GM23338 (cell line): Measurements from ENCODE around the gene CHGA. TPM values are rescaled to one million over a fixed set of nuclear protein-coding genes. Genes with fewer than 3 reads are reported as not detected.

ENCODE experiments used
- ATAC-seq: fragments of 200-7000 bp; cut with Tn5 transposase; 3 replicates; pipeline ENCODE4 v1.9.1; 2020
- DNase-seq: peaks from one replicate; pipeline ENCODE4 v3.0.0-alpha.2; 2015; ENCODE audit warnings: low spot score
- H2AFZ ChIP-seq: fragments of 200-600 bp; sonication (generic); 2 replicates; pipeline ENCODE4 v1.8.0; 2016; ENCODE audit warnings: antibody characterized with exemption, mild to moderate bottlenecking, moderate library complexity
- H3F3A ChIP-seq: fragments of 200-600 bp; sonication (generic); replicated peaks from 2 replicates; pipeline ENCODE4 v1.8.0; 2017; ENCODE audit warnings: antibody characterized with exemption, mixed run types, low read depth
- H3K27ac ChIP-seq: fragments of 200-600 bp; sonication (generic); 2 replicates; pipeline ENCODE4 v1.6.1; 2016; ENCODE audit warnings: low read depth
- H3K27me3 ChIP-seq: fragments of 200-600 bp; sonication (generic); 2 replicates; pipeline ENCODE4 v1.8.0; 2016; ENCODE audit warnings: mild to moderate bottlenecking, mixed run types, moderate library complexity; ENCODE audit not compliant: insufficient read depth
- H3K36me3 ChIP-seq: fragments of 200-600 bp; sonication (generic); 2 replicates; pipeline ENCODE4 v1.8.0; 2016; ENCODE audit warnings: mild to moderate bottlenecking; ENCODE audit not compliant: insufficient read depth
- H3K4me1 ChIP-seq: fragments of 200-600 bp; sonication (generic); 2 replicates; pipeline ENCODE4 v1.8.0; 2016; ENCODE audit warnings: mild to moderate bottlenecking, moderate library complexity; ENCODE audit not compliant: insufficient read depth
- H3K4me2 ChIP-seq: fragments of 200-600 bp; sonication (generic); 2 replicates; pipeline ENCODE4 v1.7.1; 2017; ENCODE audit warnings: mixed run types
- H3K4me3 ChIP-seq: fragments of 200-600 bp; sonication (generic); 2 replicates; pipeline ENCODE4 v1.6.1; 2016; ENCODE audit warnings: mixed run types
- H3K79me2 ChIP-seq: fragments of 200-600 bp; sonication (generic); replicated peaks from 2 replicates; pipeline ENCODE4 v1.8.0; 2017; ENCODE audit warnings: mild to moderate bottlenecking; ENCODE audit not compliant: insufficient read depth
- H3K9me2 ChIP-seq: fragments of 200-600 bp; sonication (generic); 2 replicates; pipeline ENCODE4 v1.8.0; 2017; ENCODE audit not compliant: insufficient read depth
- H4K20me1 ChIP-seq: fragments of 200-600 bp; sonication (generic); replicated peaks from 2 replicates; pipeline ENCODE4 v1.8.0; 2017; ENCODE audit warnings: mild to moderate bottlenecking; ENCODE audit not compliant: insufficient read depth
- H3K27ac Mint-ChIP-seq: 2 replicates; pipeline ENCODE4 v1.8.0; 2020; ENCODE audit warnings: inconsistent platforms, mild to moderate bottlenecking, moderate library complexity, mixed read lengths
- H3K27me3 Mint-ChIP-seq: 3 replicates; pipeline ENCODE4 v1.8.0; 2022; ENCODE audit warnings: low read depth, mild to moderate bottlenecking, moderate library complexity, mixed read lengths, inconsistent platforms; ENCODE audit not compliant: insufficient read depth, poor library complexity
- H3K36me3 Mint-ChIP-seq: 3 replicates; pipeline ENCODE4 v1.8.0; 2021; ENCODE audit warnings: low read depth, mild to moderate bottlenecking, inconsistent platforms, moderate library complexity, mixed read lengths
- H3K4me1 Mint-ChIP-seq: 3 replicates; pipeline ENCODE4 v1.8.0; 2020; ENCODE audit warnings: mild to moderate bottlenecking, inconsistent platforms, mixed read lengths
- H3K4me3 Mint-ChIP-seq: 3 replicates; pipeline ENCODE4 v1.8.0; 2021; ENCODE audit warnings: moderate library complexity, mild to moderate bottlenecking, inconsistent platforms, mixed read lengths
- H3K9me3 Mint-ChIP-seq: 3 replicates; pipeline ENCODE4 v1.8.0; 2020; ENCODE audit warnings: moderate library complexity, mild to moderate bottlenecking, inconsistent platforms, mixed read lengths
- CREB1 ChIP-seq: fragments of 250-450 bp; sonication (Bioruptor Pico); IDR thresholded peaks from 2 replicates; pipeline ENCODE4 v1.5.0; 2020; ENCODE audit warnings: low read depth, mild to moderate bottlenecking, moderate library complexity
- EZH2 ChIP-seq: fragments of 200-600 bp; sonication (generic); IDR thresholded peaks from one replicate; pipeline ENCODE4 v1.8.0; 2017; ENCODE audit warnings: antibody characterized with exemption, mild to moderate bottlenecking, low read depth; ENCODE audit not compliant: unreplicated experiment
- EZH2phosphoT487 ChIP-seq: fragments of 200-600 bp; sonication (generic); IDR thresholded peaks from one replicate; pipeline ENCODE4 v1.8.1; 2018; ENCODE audit warnings: antibody characterized with exemption; ENCODE audit not compliant: unreplicated experiment
- JUNB ChIP-seq: IDR thresholded peaks from one replicate; pipeline ENCODE4 v1.6.1; 2016; ENCODE audit warnings: antibody characterized with exemption; ENCODE audit not compliant: unreplicated experiment
- NANOG ChIP-seq: IDR thresholded peaks from 2 replicates; pipeline ENCODE4 v1.6.1; 2016; ENCODE audit warnings: antibody characterized with exemption, borderline replicate concordance
- POLR2AphosphoS5 ChIP-seq: IDR thresholded peaks from 2 replicates; pipeline ENCODE4 v1.6.1; 2016; ENCODE audit warnings: antibody characterized with exemption, low read depth
- STAT1 ChIP-seq: IDR thresholded peaks from one replicate; pipeline ENCODE4 v1.6.1; 2016; ENCODE audit warnings: antibody characterized with exemption; ENCODE audit not compliant: unreplicated experiment
- ZNF114 ChIP-seq: fragments of 250-450 bp; sonication (Bioruptor Pico); IDR thresholded peaks from 2 replicates; pipeline ENCODE4 v1.5.0; 2020; ENCODE audit warnings: mild to moderate bottlenecking, moderate library complexity
- ZNF331 ChIP-seq: fragments of 250-450 bp; sonication (Bioruptor Pico); IDR thresholded peaks from 2 replicates; pipeline ENCODE4 v1.5.0; 2020; ENCODE audit warnings: low read depth, mild to moderate bottlenecking, moderate library complexity
- polyA plus RNA-seq: library from polyadenylated mRNA; unstranded; fragments of >200 nt; fragmentation: Nextera tagmentation; extraction: Ambion mirVana; gene quantifications from 2 replicates; pipeline ENCODE4 v1.2.1, GENCODE V29; 2016
- total RNA-seq: library from RNA; depleted of rRNA; stranded (reverse); fragments of >200 nt; shearing (Covaris generic); gene quantifications from 2 replicates; pipeline ENCODE4 v1.2.3, GENCODE V29; 2014
- TF ChIP-seq, protein P1 (sequence below): IDR thresholded peaks from one replicate; pipeline ENCODE4 v1.6.1; 2018; ENCODE audit warnings: antibody characterized with exemption; ENCODE audit not compliant: unreplicated experiment
- TF ChIP-seq, protein P2 (sequence below), 2 experiments: fragments of 200-600 bp in 1 of 2; sonication (generic) in 1 of 2; conservative IDR thresholded peaks; 2 replicates each; pipeline versions ENCODE4 v1.5.1 to v1.6.1; 2016 to 2017; ENCODE audit warnings: antibody characterized with exemption in 2 of 2, low read depth in 2 of 2, mild to moderate bottlenecking in 2 of 2, moderate library complexity in 1 of 2
- TF ChIP-seq, protein P3 (sequence below): fragments of 250-450 bp; sonication (Bioruptor Pico); IDR thresholded peaks from 2 replicates; pipeline ENCODE4 v1.5.0; 2020; ENCODE audit warnings: mild to moderate bottlenecking, moderate library complexity
- TF ChIP-seq, protein P4 (sequence below): IDR thresholded peaks from 2 replicates; pipeline ENCODE4 v1.6.1; 2016; ENCODE audit warnings: antibody characterized with exemption

The CHGA gene
- total and polyA plus RNA-seq, 2 experiments from 2014 or later, result 13.9 to 19.6 TPM

DNA sequence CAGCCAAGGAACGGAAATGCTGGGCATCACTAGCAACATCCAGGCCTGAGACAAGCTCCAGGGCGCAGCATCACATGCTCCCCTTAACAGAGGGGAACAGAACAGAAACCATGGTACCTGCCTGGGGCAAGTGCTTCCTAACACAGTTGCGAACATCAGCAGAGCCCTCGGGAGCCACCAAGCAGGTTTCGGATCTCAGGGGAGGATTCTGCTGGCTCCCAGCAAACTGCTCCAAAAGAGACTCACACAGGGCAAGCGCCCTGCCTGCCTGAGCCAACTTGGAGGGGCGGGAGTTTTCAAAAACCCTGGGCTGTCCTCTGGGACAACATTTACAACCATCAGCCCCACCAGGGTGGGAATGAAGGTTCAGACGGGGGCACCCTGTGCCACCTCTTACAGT is 19.6 kb downstream of the CHGA start:
- no peak overlapping the region for H3K27ac Mint-ChIP-seq
- Histone ChIP-seq H3K79me2 (no peaks in the 10 kb centered on the region), H3K4me1 (no peaks in the 10 kb centered on the region), H3K4me2 (no peak overlapping the region), H3F3A (no peaks in the 10 kb centered on the region), H3K9me2 (no peaks in the 10 kb centered on the region), H3K27ac (no peak overlapping the region), H3K4me3 (no peak overlapping the region), H3K27me3 (no peaks in the 10 kb centered on the region), H2AFZ (no peak overlapping the region), H4K20me1 (no peaks in the 10 kb centered on the region), H3K36me3 (no peaks in the 10 kb centered on the region)
- peaks cover 17% of the 10 kb centered on the region for H3K36me3 Mint-ChIP-seq
- no peaks in the 10 kb centered on the region; the same call in 2 of the 3 replicates for H3K4me1 Mint-ChIP-seq
- no peaks in the 10 kb centered on the region for H3K9me3 Mint-ChIP-seq
- H3K27me3 Mint-ChIP-seq, result peaks cover 14% of the 10 kb centered on the region
- no peak overlapping the region for H3K4me3 Mint-ChIP-seq
- TF ChIP-seq STAT1 (no peak), JUNB (no peak), NANOG (no peak), ZNF114 (CRISPR knock-in tag) (no peak), ZNF331 (CRISPR knock-in tag) (no peak), EZH2 (no peak), POLR2AphosphoS5 (no peak), EZH2phosphoT487 (no peak), CREB1 (CRISPR knock-in tag) (no peak)
- TF ChIP-seq, protein P1, sequence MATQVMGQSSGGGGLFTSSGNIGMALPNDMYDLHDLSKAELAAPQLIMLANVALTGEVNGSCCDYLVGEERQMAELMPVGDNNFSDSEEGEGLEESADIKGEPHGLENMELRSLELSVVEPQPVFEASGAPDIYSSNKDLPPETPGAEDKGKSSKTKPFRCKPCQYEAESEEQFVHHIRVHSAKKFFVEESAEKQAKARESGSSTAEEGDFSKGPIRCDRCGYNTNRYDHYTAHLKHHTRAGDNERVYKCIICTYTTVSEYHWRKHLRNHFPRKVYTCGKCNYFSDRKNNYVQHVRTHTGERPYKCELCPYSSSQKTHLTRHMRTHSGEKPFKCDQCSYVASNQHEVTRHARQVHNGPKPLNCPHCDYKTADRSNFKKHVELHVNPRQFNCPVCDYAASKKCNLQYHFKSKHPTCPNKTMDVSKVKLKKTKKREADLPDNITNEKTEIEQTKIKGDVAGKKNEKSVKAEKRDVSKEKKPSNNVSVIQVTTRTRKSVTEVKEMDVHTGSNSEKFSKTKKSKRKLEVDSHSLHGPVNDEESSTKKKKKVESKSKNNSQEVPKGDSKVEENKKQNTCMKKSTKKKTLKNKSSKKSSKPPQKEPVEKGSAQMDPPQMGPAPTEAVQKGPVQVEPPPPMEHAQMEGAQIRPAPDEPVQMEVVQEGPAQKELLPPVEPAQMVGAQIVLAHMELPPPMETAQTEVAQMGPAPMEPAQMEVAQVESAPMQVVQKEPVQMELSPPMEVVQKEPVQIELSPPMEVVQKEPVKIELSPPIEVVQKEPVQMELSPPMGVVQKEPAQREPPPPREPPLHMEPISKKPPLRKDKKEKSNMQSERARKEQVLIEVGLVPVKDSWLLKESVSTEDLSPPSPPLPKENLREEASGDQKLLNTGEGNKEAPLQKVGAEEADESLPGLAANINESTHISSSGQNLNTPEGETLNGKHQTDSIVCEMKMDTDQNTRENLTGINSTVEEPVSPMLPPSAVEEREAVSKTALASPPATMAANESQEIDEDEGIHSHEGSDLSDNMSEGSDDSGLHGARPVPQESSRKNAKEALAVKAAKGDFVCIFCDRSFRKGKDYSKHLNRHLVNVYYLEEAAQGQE, result no peak
- TF ChIP-seq, protein P2, sequence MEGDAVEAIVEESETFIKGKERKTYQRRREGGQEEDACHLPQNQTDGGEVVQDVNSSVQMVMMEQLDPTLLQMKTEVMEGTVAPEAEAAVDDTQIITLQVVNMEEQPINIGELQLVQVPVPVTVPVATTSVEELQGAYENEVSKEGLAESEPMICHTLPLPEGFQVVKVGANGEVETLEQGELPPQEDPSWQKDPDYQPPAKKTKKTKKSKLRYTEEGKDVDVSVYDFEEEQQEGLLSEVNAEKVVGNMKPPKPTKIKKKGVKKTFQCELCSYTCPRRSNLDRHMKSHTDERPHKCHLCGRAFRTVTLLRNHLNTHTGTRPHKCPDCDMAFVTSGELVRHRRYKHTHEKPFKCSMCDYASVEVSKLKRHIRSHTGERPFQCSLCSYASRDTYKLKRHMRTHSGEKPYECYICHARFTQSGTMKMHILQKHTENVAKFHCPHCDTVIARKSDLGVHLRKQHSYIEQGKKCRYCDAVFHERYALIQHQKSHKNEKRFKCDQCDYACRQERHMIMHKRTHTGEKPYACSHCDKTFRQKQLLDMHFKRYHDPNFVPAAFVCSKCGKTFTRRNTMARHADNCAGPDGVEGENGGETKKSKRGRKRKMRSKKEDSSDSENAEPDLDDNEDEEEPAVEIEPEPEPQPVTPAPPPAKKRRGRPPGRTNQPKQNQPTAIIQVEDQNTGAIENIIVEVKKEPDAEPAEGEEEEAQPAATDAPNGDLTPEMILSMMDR (conservative IDR thresholded peaks at IDR 0.05; ENCODE audit: low read depth in 2 of 2), result no peak
- TF ChIP-seq, protein P3, sequence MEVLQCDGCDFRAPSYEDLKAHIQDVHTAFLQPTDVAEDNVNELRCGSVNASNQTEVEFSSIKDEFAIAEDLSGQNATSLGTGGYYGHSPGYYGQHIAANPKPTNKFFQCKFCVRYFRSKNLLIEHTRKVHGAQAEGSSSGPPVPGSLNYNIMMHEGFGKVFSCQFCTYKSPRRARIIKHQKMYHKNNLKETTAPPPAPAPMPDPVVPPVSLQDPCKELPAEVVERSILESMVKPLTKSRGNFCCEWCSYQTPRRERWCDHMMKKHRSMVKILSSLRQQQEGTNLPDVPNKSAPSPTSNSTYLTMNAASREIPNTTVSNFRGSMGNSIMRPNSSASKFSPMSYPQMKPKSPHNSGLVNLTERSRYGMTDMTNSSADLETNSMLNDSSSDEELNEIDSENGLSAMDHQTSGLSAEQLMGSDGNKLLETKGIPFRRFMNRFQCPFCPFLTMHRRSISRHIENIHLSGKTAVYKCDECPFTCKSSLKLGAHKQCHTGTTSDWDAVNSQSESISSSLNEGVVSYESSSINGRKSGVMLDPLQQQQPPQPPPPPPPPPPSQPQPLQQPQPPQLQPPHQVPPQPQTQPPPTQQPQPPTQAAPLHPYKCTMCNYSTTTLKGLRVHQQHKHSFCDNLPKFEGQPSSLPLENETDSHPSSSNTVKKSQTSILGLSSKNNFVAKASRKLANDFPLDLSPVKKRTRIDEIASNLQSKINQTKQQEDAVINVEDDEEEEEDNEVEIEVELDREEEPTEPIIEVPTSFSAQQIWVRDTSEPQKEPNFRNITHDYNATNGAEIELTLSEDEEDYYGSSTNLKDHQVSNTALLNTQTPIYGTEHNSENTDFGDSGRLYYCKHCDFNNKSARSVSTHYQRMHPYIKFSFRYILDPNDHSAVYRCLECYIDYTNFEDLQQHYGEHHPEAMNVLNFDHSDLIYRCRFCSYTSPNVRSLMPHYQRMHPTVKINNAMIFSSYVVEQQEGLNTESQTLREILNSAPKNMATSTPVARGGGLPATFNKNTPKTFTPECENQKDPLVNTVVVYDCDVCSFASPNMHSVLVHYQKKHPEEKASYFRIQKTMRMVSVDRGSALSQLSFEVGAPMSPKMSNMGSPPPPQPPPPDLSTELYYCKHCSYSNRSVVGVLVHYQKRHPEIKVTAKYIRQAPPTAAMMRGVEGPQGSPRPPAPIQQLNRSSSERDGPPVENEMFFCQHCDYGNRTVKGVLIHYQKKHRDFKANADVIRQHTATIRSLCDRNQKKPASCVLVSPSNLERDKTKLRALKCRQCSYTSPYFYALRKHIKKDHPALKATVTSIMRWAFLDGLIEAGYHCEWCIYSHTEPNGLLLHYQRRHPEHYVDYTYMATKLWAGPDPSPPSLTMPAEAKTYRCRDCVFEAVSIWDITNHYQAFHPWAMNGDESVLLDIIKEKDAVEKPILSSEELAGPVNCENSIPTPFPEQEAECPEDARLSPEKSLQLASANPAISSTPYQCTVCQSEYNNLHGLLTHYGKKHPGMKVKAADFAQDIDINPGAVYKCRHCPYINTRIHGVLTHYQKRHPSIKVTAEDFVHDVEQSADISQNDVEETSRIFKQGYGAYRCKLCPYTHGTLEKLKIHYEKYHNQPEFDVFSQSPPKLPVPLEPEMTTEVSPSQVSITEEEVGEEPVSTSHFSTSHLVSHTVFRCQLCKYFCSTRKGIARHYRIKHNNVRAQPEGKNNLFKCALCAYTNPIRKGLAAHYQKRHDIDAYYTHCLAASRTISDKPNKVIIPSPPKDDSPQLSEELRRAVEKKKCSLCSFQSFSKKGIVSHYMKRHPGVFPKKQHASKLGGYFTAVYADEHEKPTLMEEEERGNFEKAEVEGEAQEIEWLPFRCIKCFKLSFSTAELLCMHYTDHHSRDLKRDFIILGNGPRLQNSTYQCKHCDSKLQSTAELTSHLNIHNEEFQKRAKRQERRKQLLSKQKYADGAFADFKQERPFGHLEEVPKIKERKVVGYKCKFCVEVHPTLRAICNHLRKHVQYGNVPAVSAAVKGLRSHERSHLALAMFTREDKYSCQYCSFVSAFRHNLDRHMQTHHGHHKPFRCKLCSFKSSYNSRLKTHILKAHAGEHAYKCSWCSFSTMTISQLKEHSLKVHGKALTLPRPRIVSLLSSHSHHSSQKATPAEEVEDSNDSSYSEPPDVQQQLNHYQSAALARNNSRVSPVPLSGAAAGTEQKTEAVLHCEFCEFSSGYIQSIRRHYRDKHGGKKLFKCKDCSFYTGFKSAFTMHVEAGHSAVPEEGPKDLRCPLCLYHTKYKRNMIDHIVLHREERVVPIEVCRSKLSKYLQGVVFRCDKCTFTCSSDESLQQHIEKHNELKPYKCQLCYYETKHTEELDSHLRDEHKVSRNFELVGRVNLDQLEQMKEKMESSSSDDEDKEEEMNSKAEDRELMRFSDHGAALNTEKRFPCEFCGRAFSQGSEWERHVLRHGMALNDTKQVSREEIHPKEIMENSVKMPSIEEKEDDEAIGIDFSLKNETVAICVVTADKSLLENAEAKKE (CRISPR knock-in tag), result no peak
- TF ChIP-seq, protein P4, sequence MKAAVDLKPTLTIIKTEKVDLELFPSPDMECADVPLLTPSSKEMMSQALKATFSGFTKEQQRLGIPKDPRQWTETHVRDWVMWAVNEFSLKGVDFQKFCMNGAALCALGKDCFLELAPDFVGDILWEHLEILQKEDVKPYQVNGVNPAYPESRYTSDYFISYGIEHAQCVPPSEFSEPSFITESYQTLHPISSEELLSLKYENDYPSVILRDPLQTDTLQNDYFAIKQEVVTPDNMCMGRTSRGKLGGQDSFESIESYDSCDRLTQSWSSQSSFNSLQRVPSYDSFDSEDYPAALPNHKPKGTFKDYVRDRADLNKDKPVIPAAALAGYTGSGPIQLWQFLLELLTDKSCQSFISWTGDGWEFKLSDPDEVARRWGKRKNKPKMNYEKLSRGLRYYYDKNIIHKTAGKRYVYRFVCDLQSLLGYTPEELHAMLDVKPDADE, result no peak
- DNase-seq, result no peak
- no peak for ATAC-seq
